ENCODE results near the gene ADK.

Gene ADK

DNA sequence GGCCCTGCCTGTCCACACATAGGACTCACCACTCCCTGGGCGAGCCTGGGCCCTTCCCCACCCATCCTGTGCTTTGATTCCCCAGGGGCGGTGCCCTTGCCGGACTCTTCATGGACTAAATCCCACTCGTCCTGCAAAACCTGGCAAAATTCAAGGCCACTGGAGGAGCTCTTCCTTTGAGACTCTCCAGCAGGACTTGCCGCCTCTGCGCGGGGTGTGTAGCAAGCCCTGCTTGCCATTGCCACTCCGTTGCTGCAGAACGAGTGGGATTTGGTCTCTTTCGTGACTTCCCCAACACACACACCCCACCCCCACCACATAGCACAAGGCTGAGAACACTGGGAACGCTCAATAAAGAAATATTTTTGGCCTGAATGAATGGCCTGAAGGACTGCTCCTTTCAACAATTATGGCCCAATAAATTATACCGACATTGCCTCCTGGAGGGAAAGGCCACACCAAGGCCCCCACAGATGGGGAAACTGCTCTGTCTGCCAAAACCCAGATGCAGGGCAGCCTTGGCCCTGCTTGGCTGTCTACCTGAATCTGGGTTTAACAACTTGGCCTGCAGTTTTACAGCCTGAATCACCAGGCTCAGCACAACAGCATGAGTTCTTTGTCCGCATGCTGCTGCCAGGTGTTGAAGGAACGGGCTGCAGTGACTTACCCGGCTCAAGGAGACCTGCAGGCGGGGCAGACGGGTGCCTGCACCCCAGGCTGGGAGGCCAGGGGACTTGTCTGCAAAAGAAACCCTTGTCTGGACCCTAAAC lies 602.6 kb downstream of the ADK start:
- DNase-seq: no peak

DNA sequence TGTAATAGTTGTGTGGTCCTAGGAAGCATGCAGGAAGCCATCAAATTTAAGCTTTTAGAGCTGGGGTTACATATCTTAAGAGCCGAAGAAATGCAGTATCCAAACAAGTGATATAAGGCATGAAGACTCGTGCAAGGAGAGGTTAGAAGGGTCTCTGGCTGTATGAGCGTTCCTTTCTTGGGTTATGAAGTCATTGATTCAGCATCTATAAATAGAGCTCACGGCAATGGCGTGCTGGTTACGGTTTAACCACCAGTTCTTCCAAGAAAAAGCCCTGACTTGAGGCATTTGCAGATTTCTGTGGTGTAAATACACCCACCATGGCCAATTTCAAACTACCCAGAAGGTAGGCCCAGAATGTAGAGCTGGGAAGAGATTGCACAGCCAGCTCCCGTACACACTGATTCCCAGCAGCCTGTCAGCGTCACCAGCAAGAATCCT lies 603.4 kb downstream of the ADK start:
- DNase-seq: no peak

DNA sequence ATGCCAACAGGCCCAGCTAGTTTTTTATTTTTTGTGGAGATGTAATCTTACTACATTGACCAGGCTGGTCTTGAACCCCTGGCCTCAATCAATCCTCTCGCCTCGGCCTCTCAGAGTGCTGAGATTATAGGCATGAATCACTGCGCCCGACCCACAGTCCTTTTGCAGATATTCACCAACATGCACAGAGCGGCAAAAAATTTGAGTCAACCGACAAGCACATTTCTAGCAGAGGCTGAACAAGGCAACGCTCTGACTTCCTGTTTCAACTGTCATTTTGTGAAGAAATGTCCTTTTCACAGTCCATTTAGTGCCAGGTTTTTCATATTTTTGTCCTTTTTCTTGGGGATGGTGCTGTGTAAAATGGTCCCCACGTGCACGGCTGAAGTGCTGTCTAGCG lies 604.3 kb downstream of the ADK start:
- DNase-seq: no peak

Measured in NCI-H226 (cell line).